ENCODE measurements around the gene ABTB2.
A peak's percentile ranks its signal among the peaks of the same experiment; 100 is the strongest.
"Not testable (repeated sequence)": the region's sequence is repeated elsewhere in the genome, so short reads cannot be mapped to it uniquely, and the experiment has no call there.

The ABTB2 gene

GRCh38 chr11:34262531-34263081 lies 95.2 kb downstream of the ABTB2 start:
- no peak for DNase-seq (ENCODE audit: low read depth)

- no peak for DNase-seq (ENCODE audit: low read depth)
Observed at GRCh38 chr11:34261820-34262219, 96.0 kb downstream of the ABTB2 start.

GRCh38 chr11:34261095-34261494 lies 96.7 kb downstream of the ABTB2 start:
- no peak for DNase-seq (ENCODE audit: low read depth)

- no peak for DNase-seq (ENCODE audit: low read depth)
Observed at GRCh38 chr11:34260072-34260575, 97.7 kb downstream of the ABTB2 start.

- no peak for DNase-seq (ENCODE audit: low read depth)
Observed at GRCh38 chr11:34259087-34259486, 98.7 kb downstream of the ABTB2 start.

- no peak for DNase-seq (ENCODE audit: low read depth)
Observed at GRCh38 chr11:34256626-34257025, 101.2 kb downstream of the ABTB2 start.

GRCh38 chr11:34256150-34256549 lies 101.7 kb downstream of the ABTB2 start:
- DNase-seq (ENCODE audit: low read depth), result no peak

- no peak for DNase-seq (ENCODE audit: low read depth)
Observed at GRCh38 chr11:34255101-34255500, 102.7 kb downstream of the ABTB2 start.

- no peak for DNase-seq (ENCODE audit: low read depth)
Observed at GRCh38 chr11:34254011-34254410, 103.8 kb downstream of the ABTB2 start.

- DNase-seq (ENCODE audit: low read depth), result no peak
Observed at GRCh38 chr11:34252651-34253050, 105.2 kb downstream of the ABTB2 start.

GRCh38 chr11:34252015-34252414 lies 105.8 kb downstream of the ABTB2 start:
- DNase-seq (ENCODE audit: low read depth), result no peak

- no peak for DNase-seq (ENCODE audit: low read depth)
Observed at GRCh38 chr11:34251589-34251980, 106.2 kb downstream of the ABTB2 start.

- DNase-seq (ENCODE audit: low read depth), result peak; percentile 41
Observed at GRCh38 chr11:34250732-34251588, 106.8 kb downstream of the ABTB2 start.

- no peak for DNase-seq (ENCODE audit: low read depth)
Observed at GRCh38 chr11:34250211-34250610, 107.6 kb downstream of the ABTB2 start.

- no peak for DNase-seq (ENCODE audit: low read depth)
Observed at GRCh38 chr11:34249439-34249838, 108.4 kb downstream of the ABTB2 start.

- DNase-seq (ENCODE audit: low read depth), result not testable (repeated sequence)
Observed at GRCh38 chr11:34246511-34246910, 111.3 kb downstream of the ABTB2 start.

GRCh38 chr11:34245041-34245440 lies 112.8 kb downstream of the ABTB2 start:
- DNase-seq (ENCODE audit: low read depth), result no peak

- DNase-seq (ENCODE audit: low read depth), result no peak
Observed at GRCh38 chr11:34243600-34244464, 114.0 kb downstream of the ABTB2 start.

- DNase-seq (ENCODE audit: low read depth), result no peak
Observed at GRCh38 chr11:34242037-34242625, 115.7 kb downstream of the ABTB2 start.

- no peak for DNase-seq (ENCODE audit: low read depth)
Observed at GRCh38 chr11:34240150-34240494, 117.7 kb downstream of the ABTB2 start.

- no peak for DNase-seq (ENCODE audit: low read depth)
Observed at GRCh38 chr11:34239465-34240149, 118.2 kb downstream of the ABTB2 start.

GRCh38 chr11:34238966-34239365 lies 118.8 kb downstream of the ABTB2 start:
- DNase-seq (ENCODE audit: low read depth), result no peak

Data from T follicular helper cell (primary cell).